SK-N-SH (cell line): ENCODE measurements around the gene GID4. TPM values are rescaled to one million over a fixed set of nuclear protein-coding genes. Genes with fewer than 3 reads are reported as not detected.

ENCODE experiments used
- CTCF ChIA-PET: fragments of 300-600, 350-600 bp; formaldehyde crosslinking; extraction: SDS; loops from one replicate; lab custom pipeline; 2021; lab: Yijun Ruan, JAX
- POLR2A ChIA-PET: fragments of 350-600 bp; sonication (Branson Sonifier 250); formaldehyde crosslinking; extraction: SDS; loops from one replicate; lab custom pipeline; 2020; ENCODE audit warnings: antibody characterized with exemption, inconsistent platforms; lab: Yijun Ruan, JAX
- DNase-seq: peaks from one replicate; pipeline ENCODE4 v3.0.0; 2012
- H2AFZ ChIP-seq: fragments of 200-600 bp; sonication (generic); 2 replicates; pipeline ENCODE4 v1.8.1; 2016; ENCODE audit warnings: antibody characterized with exemption, mild to moderate bottlenecking, low read depth
- H3F3A ChIP-seq: fragments of 200-600 bp; sonication (generic); replicated peaks from 2 replicates; pipeline ENCODE3; 2016; ENCODE audit warnings: antibody characterized with exemption, mild to moderate bottlenecking; ENCODE audit not compliant: insufficient read depth
- H3K27ac ChIP-seq, 2 experiments: fragments of 200-500 bp in 1 of 2; fragments of 200-600 bp in 1 of 2; sonication (Bioruptor generic) in 1 of 2; sonication (generic), shearing (Covaris generic) in 1 of 2; 2 replicates each; pipeline versions ENCODE4 v1.5.1 to v1.6.1; 2014 to 2016; ENCODE audit warnings: low read depth in 2 of 2, inconsistent platforms in 1 of 2, low read length in 1 of 2, mild to moderate bottlenecking in 1 of 2, mixed read lengths in 1 of 2
- H3K27me3 ChIP-seq: fragments of 200-600 bp; sonication (generic), shearing (Covaris generic); 2 replicates; pipeline ENCODE4 v1.6.1; 2016; ENCODE audit warnings: mixed run types; ENCODE audit not compliant: insufficient read depth
- H3K36me3 ChIP-seq, 2 experiments: fragments of 200-500 bp in 1 of 2; fragments of 200-600 bp in 1 of 2; sonication (Bioruptor generic) in 1 of 2; sonication (generic) in 1 of 2; replicated peaks in 1 of 2; 2 replicates each; pipeline versions ENCODE3 to v1.5.1; 2014 to 2016; ENCODE audit warnings: low read length in 1 of 2, mild to moderate bottlenecking in 1 of 2; ENCODE audit not compliant: insufficient read depth in 2 of 2, control insufficient read depth in 1 of 2
- H3K4me1 ChIP-seq, 2 experiments: fragments of 200-500 bp in 1 of 2; fragments of 200-600 bp in 1 of 2; sonication (Bioruptor generic) in 1 of 2; sonication (generic), shearing (Covaris generic) in 1 of 2; 2 replicates each; pipeline versions ENCODE4 v1.5.1 to v1.6.1; 2014 to 2016; ENCODE audit warnings: low read depth in 1 of 2, low read length in 1 of 2, mixed run types in 1 of 2; ENCODE audit not compliant: insufficient read depth in 2 of 2, control insufficient read depth in 1 of 2
- H3K4me2 ChIP-seq: fragments of 200-600 bp; sonication (generic), shearing (Covaris generic); 2 replicates; pipeline ENCODE4 v1.6.1; 2017; ENCODE audit warnings: mixed run types
- H3K4me3 ChIP-seq, 2 experiments: fragments of 200-500 bp in 1 of 2; fragments of 200-600 bp in 1 of 2; sonication (Bioruptor generic) in 1 of 2; sonication (generic), shearing (Covaris generic) in 1 of 2; 2 replicates each; pipeline versions ENCODE4 v1.5.1 to v1.8.1; 2014 to 2016; ENCODE audit warnings: low read depth in 2 of 2, inconsistent platforms in 1 of 2, low read length in 1 of 2, mild to moderate bottlenecking in 1 of 2, mixed read lengths in 1 of 2, moderate library complexity in 1 of 2
- H3K79me2 ChIP-seq: fragments of 200-600 bp; sonication (generic); 2 replicates; pipeline ENCODE4 v1.8.1; 2017; ENCODE audit warnings: mild to moderate bottlenecking; ENCODE audit not compliant: insufficient read depth
- H3K9ac ChIP-seq: fragments of 200-600 bp; sonication (generic); 2 replicates; pipeline ENCODE4 v1.6.1; 2017; ENCODE audit warnings: mixed run types
- H3K9me2 ChIP-seq: fragments of 200-600 bp; sonication (generic); 2 replicates; pipeline ENCODE4 v1.6.1; 2017; ENCODE audit warnings: mixed run types
- H3K9me3 ChIP-seq: fragments of 200-600 bp; sonication (generic); 2 replicates; pipeline ENCODE4 v1.6.1; 2017; ENCODE audit warnings: mixed run types, mild to moderate bottlenecking, moderate library complexity
- H4K20me1 ChIP-seq: fragments of 200-600 bp; sonication (generic); 2 replicates; pipeline ENCODE4 v1.6.1; 2017; ENCODE audit warnings: mild to moderate bottlenecking, mixed run types; ENCODE audit not compliant: insufficient read depth
- CHD2 ChIP-seq: fragments of 150-350 bp; IDR thresholded peaks from 2 replicates; pipeline ENCODE4 v1.6.1; 2018; ENCODE audit warnings: low read length; ENCODE audit not compliant: partially characterized antibody
- EZH2phosphoT487 ChIP-seq: fragments of 200-600 bp; sonication (generic); IDR thresholded peaks from 2 replicates; pipeline ENCODE4 v1.6.1; 2017; ENCODE audit warnings: low read depth, mixed run types, mild to moderate bottlenecking, antibody characterized with exemption, moderate library complexity, borderline replicate concordance
- GABPA ChIP-seq: IDR thresholded peaks from 2 replicates; pipeline ENCODE4 v1.4.0; 2012; ENCODE audit warnings: low read depth, mild to moderate bottlenecking
- MXI1 ChIP-seq: IDR thresholded peaks from 2 replicates; pipeline ENCODE4 v1.6.1; 2012; ENCODE audit warnings: mild to moderate bottlenecking, low read depth, low read length, improper control_type of control experiment
- NRF1 ChIP-seq: IDR thresholded peaks from 2 replicates; pipeline ENCODE4 v1.6.1; 2012; ENCODE audit warnings: low read depth, mild to moderate bottlenecking, low read length
- RAD21 ChIP-seq: IDR thresholded peaks from 2 replicates; pipeline ENCODE4 v1.6.1; 2012; ENCODE audit warnings: mild to moderate bottlenecking, low read length
- RXRA ChIP-seq: IDR thresholded peaks from 2 replicates; pipeline ENCODE4 v1.4.0; 2012; ENCODE audit warnings: low read depth, mild to moderate bottlenecking, borderline replicate concordance
- SIN3A ChIP-seq: IDR thresholded peaks from 2 replicates; pipeline ENCODE4 v1.6.1; 2012; ENCODE audit warnings: low read depth, mild to moderate bottlenecking, low read length, moderate library complexity, borderline replicate concordance
- TCF12 ChIP-seq: IDR thresholded peaks from 2 replicates; pipeline ENCODE4 v1.4.0; 2012
- TEAD4 ChIP-seq: IDR thresholded peaks from 2 replicates; pipeline ENCODE4 v1.4.0; 2012; ENCODE audit warnings: mild to moderate bottlenecking, borderline replicate concordance; ENCODE audit not compliant: insufficient read depth
- WGBS: methylation state at CpG from one replicate; pipeline ENCODE4 v1.1.6; 2017; ENCODE audit warnings: low lambda C conversion rate; 5-methylcytosine and 5-hydroxymethylcytosine counted together
- polyA plus RNA-seq, 3 experiments: library from polyadenylated mRNA; depleted of rRNA; stranded (reverse); fragments of >200 nt; gene quantifications; 2 replicates each; pipeline ENCODE4 v1.2.3, GENCODE V29; 2012
- TF ChIP-seq, protein P1 (sequence below): IDR thresholded peaks from 2 replicates; pipeline ENCODE4 v1.4.0; 2012; ENCODE audit warnings: low read depth, borderline replicate concordance
- TF ChIP-seq, protein P2 (sequence below): IDR thresholded peaks from 2 replicates; pipeline ENCODE4 v1.4.0; 2012; ENCODE audit warnings: low read depth
- TF ChIP-seq, protein P3 (sequence below): fragments of 150-350 bp; IDR thresholded peaks from 2 replicates; pipeline ENCODE4 v1.6.1; 2016; ENCODE audit warnings: mild to moderate bottlenecking, low read depth, low read length
- TF ChIP-seq, protein P4 (sequence below): IDR thresholded peaks from 2 replicates; pipeline ENCODE4; 2012
- TF ChIP-seq, protein P5 (sequence below): fragments of 200-600 bp; sonication (generic); IDR thresholded peaks from 2 replicates; pipeline ENCODE4 v1.6.1; 2017; ENCODE audit warnings: antibody characterized with exemption, mild to moderate bottlenecking, moderate library complexity

GID4 gene
- polyA plus RNA-seq, 1 of the 3 experiments (the other 2 are of a cell fraction) = 4.3 TPM

DNA sequence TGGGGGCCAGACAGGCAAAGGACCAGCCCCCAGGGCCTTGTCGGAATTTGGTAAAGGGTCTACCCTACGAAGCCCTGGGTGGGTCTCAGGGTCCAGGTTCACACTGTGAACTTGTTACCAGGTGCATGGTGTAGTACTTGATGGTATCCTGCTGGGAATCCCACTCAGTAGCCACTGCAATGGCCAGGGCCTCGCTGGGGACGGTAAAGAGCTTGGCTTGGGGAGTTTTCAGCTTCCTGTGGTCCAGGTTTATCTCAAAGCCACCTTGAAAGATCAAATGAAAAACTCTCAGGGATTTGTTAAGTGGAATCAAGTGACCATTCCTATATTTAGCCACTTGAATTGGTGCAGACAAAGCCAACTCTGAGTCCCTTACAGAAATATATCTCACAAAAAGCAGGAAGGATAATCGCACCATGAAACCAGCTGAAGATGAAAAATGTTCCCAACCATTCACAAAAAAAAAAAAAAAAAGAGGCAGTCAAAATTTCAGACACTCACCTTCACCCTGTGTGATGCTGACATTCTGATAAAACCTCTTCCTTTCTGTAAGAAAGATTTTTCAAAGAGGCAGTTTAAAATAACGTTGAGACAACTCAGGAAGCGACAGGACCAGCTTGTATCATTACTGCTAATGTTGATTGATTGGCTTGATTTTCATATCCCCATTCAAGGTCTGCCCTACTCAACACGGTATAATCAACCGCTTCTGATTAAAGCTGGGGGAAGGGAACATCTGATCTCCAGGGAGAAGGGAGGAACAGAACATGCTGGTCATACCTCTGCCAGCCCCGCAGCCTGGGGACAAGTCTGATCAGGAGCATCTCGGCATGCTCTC lies 10.9 kb upstream of the GID4 start:
- H3K79me2 ChIP-seq = peaks cover 15% of the 10 kb centered on the region; the same call in 1 of the 2 replicates
- peak overlapping the region in 1 of 2 experiments; percentile 71; a peak in 2 of 4 replicates for H3K27ac ChIP-seq
- DNase-seq = peak; percentile 50
- TF ChIP-seq SIN3A (no peak), TCF12 (no peak), TEAD4 (no peak), CHD2 (no peak), MXI1 (no peak), NRF1 (no peak)
- TF ChIP-seq, protein P1, sequence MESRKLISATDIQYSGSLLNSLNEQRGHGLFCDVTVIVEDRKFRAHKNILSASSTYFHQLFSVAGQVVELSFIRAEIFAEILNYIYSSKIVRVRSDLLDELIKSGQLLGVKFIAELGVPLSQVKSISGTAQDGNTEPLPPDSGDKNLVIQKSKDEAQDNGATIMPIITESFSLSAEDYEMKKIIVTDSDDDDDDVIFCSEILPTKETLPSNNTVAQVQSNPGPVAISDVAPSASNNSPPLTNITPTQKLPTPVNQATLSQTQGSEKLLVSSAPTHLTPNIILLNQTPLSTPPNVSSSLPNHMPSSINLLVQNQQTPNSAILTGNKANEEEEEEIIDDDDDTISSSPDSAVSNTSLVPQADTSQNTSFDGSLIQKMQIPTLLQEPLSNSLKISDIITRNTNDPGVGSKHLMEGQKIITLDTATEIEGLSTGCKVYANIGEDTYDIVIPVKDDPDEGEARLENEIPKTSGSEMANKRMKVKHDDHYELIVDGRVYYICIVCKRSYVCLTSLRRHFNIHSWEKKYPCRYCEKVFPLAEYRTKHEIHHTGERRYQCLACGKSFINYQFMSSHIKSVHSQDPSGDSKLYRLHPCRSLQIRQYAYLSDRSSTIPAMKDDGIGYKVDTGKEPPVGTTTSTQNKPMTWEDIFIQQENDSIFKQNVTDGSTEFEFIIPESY = no peak
- TF ChIP-seq, protein P2, sequence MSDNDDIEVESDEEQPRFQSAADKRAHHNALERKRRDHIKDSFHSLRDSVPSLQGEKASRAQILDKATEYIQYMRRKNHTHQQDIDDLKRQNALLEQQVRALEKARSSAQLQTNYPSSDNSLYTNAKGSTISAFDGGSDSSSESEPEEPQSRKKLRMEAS = no peak
- TF ChIP-seq, protein P3, sequence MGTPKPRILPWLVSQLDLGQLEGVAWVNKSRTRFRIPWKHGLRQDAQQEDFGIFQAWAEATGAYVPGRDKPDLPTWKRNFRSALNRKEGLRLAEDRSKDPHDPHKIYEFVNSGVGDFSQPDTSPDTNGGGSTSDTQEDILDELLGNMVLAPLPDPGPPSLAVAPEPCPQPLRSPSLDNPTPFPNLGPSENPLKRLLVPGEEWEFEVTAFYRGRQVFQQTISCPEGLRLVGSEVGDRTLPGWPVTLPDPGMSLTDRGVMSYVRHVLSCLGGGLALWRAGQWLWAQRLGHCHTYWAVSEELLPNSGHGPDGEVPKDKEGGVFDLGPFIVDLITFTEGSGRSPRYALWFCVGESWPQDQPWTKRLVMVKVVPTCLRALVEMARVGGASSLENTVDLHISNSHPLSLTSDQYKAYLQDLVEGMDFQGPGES = no peak
- no peaks in the 10 kb centered on the region for H3K27me3 ChIP-seq
- no peaks in the 10 kb centered on the region for H3K9me2 ChIP-seq
- CTCF ChIA-PET = interaction anchor here (0.8 to 7.3 kb wide), 9 partner anchors 11 to 216 kb away, joined by 3 to 40 read pairs (median 4); partner anchors contain the start of genes DRC3 and TOM1L2
- no peak overlapping the region for H3K4me2 ChIP-seq
- no peaks in the 10 kb centered on the region for H3K9me3 ChIP-seq
- no peaks in the 10 kb centered on the region for H4K20me1 ChIP-seq
- WGBS = 75% methylated on average over 11 of the region's 11 CpGs
- peaks cover 9 to 41% of the 10 kb centered on the region in 2 experiments; a peak in 3 of 4 replicates for H3K4me1 ChIP-seq
- H3K9ac ChIP-seq = no peak overlapping the region
- no peak overlapping the region for H2AFZ ChIP-seq
- H3F3A ChIP-seq = peaks cover 4% of the 10 kb centered on the region
- POLR2A ChIA-PET = no interaction called here
- no peak overlapping the region for H3K4me3 ChIP-seq
- peaks cover 0 to 2% of the 10 kb centered on the region in 2 experiments for H3K36me3 ChIP-seq

DNA sequence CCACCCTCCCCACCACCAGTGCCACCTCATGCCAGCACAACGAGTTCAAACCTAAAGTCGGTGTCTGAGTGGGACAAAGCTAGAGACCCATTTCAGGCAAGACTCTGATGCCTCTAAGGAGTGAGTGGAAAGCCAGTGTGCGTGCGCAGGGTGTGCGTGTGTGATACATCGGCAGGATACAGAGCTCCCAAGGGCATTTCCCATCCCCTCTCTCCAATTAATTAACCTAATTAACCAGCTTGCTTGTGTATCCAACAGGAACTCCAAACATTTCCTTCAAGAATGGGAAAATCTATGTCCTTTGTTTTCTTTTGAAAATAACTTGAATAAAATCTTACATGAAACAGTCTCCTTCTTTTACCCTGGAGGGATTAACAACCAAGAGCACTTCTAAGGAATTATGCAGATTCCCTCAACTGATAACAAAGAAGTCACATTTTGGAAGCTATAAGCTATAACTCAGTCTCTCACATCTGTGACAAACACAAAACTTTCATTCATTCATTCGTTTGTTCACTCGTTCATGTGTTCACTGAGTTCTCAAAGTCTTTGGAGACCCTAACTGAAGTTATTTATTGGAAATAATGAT lies 10.2 kb upstream of the GID4 start:
- no peak overlapping the region for H3K4me2 ChIP-seq
- H3K27me3 ChIP-seq = no peaks in the 10 kb centered on the region
- H4K20me1 ChIP-seq = no peaks in the 10 kb centered on the region
- no peaks in the 10 kb centered on the region for H3K9me2 ChIP-seq
- 84% methylated on average over 8 of the region's 8 CpGs for WGBS
- peaks cover 4% of the 10 kb centered on the region for H3F3A ChIP-seq
- peak overlapping the region in 1 of 2 experiments; percentile 61; a peak in 2 of 4 replicates for H3K27ac ChIP-seq
- peaks cover 9 to 41% of the 10 kb centered on the region in 2 experiments; a peak in 3 of 4 replicates for H3K4me1 ChIP-seq
- no peaks in the 10 kb centered on the region for H3K36me3 ChIP-seq
- no peak for DNase-seq
- H3K9me3 ChIP-seq = no peaks in the 10 kb centered on the region
- peaks cover 18% of the 10 kb centered on the region; the same call in 1 of the 2 replicates for H3K79me2 ChIP-seq
- H3K4me3 ChIP-seq = no peak overlapping the region
- H3K9ac ChIP-seq = no peak overlapping the region
- POLR2A ChIA-PET = no interaction called here
- no peak overlapping the region for H2AFZ ChIP-seq
- CTCF ChIA-PET = interaction anchor here (0.8 to 7.3 kb wide), 9 partner anchors 12 to 217 kb away, joined by 3 to 40 read pairs (median 4); partner anchors contain the start of genes DRC3 and TOM1L2
- TF ChIP-seq MXI1 = no peak
- no peak for TF ChIP-seq NRF1
- TF ChIP-seq, protein P4, sequence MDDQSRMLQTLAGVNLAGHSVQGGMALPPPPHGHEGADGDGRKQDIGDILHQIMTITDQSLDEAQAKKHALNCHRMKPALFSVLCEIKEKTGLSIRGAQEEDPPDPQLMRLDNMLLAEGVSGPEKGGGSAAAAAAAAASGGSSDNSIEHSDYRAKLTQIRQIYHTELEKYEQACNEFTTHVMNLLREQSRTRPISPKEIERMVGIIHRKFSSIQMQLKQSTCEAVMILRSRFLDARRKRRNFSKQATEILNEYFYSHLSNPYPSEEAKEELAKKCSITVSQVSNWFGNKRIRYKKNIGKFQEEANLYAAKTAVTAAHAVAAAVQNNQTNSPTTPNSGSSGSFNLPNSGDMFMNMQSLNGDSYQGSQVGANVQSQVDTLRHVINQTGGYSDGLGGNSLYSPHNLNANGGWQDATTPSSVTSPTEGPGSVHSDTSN = no peak
- TF ChIP-seq, protein P5, sequence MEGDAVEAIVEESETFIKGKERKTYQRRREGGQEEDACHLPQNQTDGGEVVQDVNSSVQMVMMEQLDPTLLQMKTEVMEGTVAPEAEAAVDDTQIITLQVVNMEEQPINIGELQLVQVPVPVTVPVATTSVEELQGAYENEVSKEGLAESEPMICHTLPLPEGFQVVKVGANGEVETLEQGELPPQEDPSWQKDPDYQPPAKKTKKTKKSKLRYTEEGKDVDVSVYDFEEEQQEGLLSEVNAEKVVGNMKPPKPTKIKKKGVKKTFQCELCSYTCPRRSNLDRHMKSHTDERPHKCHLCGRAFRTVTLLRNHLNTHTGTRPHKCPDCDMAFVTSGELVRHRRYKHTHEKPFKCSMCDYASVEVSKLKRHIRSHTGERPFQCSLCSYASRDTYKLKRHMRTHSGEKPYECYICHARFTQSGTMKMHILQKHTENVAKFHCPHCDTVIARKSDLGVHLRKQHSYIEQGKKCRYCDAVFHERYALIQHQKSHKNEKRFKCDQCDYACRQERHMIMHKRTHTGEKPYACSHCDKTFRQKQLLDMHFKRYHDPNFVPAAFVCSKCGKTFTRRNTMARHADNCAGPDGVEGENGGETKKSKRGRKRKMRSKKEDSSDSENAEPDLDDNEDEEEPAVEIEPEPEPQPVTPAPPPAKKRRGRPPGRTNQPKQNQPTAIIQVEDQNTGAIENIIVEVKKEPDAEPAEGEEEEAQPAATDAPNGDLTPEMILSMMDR = no peak
- TF ChIP-seq RAD21 = no peak
- no peak for TF ChIP-seq TEAD4
- TF ChIP-seq GABPA = no peak
- TF ChIP-seq, protein P3 = no peak
- TF ChIP-seq RXRA = no peak
- no peak for TF ChIP-seq EZH2phosphoT487
